ENCODE data around the gene ABLIM2. TPM values are rescaled to one million over a fixed set of nuclear protein-coding genes. Genes with fewer than 3 reads are reported as not detected.

ABLIM2 gene
- polyA plus RNA-seq, 1 donor: 16.0 TPM

DNA sequence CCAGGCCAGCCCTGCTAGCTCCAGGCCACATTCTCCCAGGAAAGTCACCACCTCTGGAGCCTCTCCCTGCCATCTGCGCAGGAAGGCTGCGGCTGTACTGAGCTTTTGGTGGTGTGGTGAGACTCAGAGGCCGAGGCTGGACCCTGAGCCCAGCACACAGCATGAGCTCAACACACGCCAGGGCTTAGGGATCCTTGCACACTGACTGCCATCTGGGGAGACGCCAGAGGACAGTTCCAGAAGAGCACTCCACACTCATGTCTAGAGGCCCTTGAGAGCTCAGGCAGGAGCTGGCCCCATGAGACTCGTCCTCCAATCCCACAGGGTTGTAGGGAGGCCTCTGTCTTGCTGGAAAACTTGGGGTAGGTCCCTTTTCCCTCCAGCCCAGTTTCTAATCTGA, 40.6 kb downstream of the ABLIM2 start:
- DNase-seq: no peak

DNA sequence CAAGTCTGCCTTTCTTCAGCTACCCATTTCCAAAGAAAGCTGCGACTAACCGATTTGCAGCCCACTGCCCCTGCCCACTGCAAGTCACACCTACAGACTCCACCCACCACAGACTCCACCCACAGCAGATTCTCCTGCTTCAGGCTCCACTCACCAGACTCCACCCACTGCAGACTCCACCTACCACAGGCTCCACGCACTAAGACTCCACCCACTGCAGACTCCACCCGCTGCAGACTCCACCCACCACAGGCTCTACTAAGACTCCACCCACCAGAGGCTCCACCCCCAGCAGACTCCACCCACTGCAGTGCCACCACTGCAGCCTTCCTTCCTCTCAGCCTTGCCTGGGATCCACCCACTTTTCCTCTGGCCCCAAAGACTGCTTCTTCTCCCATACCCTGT, 41.3 kb downstream of the ABLIM2 start:
- no peak for DNase-seq

DNA sequence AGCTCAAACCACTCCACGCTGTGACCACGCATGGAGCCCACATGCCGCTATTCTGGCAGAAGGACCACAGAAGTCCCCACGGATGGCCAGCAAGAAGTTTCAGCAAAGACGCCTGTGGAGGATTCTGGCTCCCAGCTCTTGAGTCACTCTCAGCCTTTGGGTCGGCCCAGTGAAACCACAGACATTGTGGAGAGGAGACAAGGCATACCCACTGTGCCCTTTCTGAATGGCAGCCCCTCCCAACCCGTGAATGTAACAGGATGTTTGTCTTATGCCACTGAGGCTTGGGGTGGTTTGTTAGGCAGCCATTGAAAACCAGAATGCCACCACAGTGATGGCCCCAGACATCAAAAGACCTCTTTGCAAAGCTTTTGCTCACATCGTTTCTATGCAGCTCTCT, 42.7 kb downstream of the ABLIM2 start:
- no peak for DNase-seq

DNA sequence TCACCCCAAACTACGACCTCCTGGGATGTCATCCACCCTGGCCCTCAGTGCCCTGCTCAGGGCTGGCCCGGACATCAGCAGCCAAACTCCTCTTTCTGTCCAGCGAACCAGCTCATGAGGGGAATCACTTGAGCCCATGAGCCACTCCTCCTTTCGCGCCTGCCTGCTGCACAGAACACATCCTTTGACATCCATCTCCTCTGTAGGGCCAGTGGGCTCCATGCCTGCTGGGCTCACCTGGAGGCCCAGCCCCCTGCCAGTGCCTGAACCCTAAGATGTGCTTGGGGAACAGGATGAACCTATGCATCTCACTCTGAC, 43.5 kb downstream of the ABLIM2 start:
- no peak for DNase-seq

DNA sequence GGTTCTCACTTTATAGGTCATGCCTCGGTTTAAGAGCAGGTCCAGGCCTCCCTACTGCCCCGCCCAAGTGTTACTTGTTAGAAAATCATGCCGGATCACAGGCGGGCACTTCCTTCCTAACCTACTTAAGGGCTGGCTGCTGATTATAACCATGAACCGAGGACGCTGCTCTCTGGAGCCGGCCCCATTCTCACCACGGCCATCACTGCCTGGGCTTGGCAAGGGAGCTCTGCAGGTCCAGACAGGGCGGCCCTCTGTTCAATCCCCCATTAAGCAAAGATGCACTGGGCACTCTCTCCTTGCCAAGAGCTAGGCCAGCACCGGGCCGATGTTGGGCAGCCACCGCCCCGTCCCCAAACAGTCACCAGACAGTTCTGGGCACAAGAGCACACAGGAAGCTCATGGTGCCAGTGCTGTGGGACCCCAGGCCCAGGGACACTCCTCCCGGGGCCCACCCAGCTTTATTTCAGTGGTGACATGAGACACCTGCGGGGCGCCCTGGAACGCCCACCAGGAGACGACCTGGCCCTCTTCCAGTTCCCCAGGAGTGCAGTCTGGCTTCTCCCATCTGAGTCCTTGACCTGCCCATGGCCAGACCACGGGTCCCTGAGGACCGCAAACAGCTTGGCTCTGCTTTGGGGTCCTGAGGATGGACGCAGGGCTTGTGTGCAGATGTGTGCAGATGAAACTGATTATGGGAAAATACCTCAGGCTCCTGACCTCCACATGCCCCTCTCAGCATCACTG, 44.0 kb downstream of the ABLIM2 start:
- no peak for DNase-seq

DNA sequence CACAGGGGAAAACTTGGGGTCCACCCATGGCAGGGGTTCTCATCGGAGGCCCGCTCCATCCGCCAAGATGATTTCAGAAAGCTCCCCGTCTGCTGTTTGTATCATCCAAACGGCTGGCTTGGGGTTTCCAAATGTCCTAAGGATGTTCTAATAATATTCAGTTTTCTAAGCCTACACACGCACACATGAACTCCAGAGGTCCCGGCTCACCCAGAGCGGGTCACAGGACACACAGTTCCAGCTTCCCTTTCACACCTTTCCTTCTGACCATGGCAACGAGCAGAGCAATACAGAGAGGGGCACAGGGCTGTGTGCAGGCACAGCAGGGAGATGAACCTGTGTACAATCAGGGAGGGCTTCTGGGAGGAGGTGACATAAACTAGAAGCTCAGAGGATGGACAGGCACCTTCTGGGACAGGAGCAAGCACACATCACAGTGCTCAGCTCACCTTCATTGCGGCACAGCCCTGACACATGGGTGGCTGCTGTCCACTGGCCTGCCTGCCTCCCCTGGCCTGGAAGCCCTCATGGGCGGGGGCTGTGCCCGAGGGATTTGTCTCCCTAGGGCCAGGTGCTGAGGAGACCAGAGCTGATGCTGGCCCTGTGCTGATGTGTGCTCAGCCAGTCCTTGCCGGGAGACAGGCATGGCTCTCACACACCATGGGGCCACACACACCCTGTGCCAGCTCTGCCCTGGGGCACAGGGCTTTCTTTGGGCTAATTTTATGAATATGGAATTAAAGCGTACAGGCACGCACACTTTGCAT, 44.8 kb downstream of the ABLIM2 start:
- DNase-seq: no peak

DNA sequence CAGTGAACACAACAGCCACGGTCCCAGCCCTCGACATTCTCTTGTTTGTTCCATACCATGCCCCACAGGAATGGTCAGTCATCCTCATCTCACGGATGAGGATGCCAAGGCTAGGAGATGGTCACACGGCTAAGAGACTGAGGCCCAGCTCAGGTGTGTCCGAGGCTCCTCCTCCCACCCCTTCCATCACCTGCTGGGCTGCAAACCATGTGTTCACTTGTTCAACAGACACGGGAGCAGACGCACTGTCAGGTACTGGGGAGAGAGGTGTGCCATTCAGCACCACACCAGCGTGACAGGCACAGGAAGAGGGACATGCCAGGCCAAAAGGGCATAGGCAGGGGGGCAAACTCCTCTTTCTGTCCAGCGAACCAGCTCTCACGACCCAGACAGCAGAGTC, 45.9 kb downstream of the ABLIM2 start:
- no peak for DNase-seq

DNA sequence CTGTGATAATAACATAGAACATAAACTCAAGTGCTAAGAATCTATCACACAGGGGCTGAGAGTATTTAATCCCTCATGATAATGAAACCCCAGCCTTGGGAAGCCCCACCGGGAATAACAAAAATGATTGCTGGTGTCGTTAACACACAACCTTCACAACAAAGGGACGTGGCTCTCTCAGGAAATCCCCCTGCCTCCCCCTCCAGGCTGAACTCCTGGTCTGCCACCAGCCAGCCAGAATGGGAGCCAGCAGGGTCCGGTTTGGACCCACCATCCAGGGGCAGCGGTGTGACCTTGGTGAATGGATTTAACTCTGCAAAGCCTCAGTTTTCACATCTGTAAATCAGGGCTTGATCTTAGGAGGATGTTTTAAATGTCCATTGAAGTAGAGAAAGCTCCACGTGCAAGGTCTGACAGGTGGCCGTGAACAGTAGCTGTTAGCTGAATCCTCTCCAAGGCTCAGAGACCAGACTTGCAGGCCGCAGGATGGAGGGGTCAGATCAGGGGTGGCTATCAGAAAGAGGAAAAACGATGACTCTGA, 46.5 kb downstream of the ABLIM2 start:
- DNase-seq: no peak

DNA sequence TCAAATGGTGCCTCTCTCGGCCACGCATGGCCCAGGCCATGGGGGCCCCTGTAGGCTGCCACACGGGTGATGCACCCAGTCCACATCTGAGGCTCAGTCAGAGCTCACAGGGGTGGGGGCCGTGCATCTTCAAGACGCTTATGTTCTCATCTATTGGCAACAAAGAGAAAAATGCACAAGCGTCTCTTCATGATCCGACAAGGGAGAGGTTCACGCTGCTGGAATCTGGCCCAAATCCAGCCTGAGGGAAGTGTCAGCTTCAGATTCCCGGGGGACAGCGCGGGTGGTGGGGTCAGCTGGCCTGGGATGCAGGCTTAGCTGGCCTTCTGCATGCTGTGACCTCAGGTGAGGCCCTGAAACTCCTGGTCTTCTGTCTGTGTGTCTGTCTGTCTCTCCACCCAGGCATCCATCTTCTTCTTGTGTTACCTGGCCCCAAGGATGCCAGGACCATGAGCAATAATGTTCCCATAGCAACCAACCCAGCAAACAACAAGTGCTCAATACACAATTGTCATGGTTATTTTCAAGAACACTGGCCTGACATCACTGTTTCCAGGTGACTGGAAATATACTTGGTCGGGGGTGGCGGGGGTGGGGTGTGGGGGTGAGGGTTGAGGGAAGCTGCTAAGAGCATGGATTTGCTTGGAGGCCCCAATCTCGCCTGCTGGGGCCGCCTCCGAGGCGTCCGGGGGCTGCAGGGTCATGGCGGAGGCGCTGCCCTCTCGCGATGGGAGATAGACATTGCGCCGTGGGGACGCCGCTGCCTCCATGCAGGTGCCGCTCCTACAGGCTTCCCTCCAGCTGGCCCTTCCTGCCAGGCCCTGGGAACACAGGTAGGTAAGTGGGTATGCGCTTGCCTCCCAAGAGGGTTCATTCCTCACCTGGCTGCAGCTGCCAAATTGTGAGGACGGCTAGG, 48.3 kb downstream of the ABLIM2 start:
- no peak for DNase-seq

DNA sequence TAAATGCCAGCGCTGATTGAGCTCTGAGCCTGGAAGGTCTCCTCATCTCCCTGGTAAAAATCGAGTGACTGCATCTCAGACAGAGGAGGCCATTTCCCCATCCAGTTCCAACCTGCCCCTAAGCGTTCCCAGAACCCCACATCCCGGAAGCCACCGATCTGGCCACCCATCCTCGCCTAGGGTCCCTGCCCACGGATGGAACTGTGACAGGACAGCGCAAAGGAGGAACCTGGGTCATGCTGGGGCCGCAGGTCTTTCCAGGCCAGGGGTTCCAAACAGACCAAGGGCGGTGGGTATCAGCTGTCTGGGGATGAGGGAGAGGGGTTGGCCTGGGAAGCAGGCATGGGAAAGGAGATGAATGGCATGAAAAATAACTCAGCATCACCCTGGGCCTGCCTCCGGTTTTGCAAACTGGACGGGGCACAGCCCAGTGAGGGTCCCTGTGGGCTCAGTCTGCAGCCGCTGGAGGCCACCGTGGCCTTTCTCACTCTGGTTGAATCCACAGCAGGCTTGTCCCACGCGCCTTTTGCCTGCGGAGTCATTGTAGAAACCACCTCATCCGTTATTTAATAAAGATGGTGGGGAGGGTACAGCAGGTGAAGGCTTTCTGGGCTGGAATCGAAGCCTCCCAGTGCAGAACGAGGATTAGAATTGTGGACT, 49.1 kb downstream of the ABLIM2 start:
- DNase-seq: no peak

DNA sequence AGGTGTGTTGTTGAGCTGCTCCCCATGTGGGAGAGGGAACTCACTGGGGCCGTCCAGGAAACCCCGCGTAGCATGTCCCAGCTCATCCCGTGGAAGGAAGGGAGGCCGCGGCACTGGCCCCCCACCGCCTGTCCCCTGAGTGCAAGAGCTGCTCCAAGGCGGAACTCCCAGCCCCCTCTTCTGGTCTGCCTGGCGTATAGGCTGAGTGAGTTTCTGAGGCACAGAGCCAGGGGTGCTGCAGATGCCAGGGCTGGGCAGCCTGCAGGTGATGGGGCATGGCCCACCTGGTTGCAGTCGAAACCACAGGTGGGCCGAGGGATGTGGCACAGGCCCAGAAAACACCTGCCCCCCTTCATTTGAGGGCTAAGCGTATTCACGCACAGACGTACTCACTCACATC, 49.6 kb downstream of the ABLIM2 start:
- no peak for DNase-seq

DNA sequence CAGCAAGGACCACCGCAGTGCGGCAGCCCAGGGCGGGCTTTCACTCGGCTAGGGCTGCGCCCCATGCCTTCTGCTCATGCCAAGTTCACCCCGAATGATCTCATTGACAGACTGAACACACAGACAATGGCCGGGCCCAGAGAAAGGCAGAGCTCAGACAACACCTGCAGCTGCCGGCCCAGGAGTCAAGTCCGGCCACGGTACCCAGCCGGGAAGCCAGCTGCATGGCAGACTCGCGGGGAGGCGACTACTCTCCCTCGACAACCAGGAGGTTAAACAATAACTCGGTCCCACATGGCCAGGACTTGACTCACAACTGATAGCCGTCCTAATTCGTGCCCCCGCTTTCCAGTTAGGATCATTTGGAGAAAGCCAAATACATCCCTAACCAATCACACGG, 50.4 kb downstream of the ABLIM2 start:
- no peak for DNase-seq

DNA sequence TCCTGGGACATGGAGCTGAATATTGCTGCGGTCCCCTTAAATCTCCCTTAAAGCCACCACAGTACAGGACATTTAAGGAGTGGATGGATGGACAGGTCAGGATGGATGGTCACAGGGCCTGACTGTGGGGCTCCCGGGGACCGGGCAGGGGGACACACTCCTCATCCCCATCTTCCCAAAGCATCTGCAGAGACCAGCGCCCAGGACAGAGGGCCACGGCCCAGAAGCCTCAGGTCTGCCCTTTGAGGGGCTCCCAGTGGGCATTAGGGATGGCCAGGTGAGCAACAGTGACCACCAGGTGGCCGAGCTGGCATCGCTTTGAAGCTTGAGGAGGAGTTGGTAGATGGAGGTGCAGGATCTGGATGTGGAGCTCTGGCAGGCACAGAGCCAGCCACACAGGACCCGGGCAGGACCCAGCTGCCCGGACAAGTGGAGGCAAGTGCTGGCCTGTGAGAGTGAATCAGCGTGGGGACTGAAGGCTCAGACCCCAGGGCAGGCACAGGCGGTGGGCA, 51.4 kb downstream of the ABLIM2 start:
- no peak for DNase-seq

DNA sequence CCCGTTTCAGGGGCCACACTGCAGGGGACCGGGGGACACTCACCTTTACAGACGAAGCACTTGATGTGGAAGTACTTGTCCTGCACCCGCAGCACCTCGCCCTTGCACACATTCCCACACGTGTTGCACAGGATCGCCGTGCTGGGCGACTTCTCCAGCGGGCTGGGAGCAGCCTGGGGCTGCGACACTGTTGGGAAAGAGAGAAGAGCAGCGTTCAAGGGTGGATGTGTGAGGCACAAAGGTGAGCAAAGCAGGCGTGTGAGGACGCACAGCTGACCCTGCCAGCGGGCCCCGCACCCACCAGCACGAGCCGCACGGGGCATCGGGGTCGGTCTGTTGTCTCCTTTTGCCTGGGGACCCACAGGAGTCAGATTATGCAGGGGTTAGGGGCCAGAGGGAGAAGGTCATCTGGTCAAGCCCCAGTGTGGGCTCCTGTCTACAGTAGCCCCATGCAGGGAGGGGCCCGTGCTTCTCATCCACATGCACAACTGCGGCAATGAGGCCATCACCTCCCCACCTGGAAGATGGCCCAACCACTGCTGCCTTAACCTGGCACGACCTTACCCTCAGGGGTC, 52.1 kb downstream of the ABLIM2 start:
- no peak for DNase-seq

DNA sequence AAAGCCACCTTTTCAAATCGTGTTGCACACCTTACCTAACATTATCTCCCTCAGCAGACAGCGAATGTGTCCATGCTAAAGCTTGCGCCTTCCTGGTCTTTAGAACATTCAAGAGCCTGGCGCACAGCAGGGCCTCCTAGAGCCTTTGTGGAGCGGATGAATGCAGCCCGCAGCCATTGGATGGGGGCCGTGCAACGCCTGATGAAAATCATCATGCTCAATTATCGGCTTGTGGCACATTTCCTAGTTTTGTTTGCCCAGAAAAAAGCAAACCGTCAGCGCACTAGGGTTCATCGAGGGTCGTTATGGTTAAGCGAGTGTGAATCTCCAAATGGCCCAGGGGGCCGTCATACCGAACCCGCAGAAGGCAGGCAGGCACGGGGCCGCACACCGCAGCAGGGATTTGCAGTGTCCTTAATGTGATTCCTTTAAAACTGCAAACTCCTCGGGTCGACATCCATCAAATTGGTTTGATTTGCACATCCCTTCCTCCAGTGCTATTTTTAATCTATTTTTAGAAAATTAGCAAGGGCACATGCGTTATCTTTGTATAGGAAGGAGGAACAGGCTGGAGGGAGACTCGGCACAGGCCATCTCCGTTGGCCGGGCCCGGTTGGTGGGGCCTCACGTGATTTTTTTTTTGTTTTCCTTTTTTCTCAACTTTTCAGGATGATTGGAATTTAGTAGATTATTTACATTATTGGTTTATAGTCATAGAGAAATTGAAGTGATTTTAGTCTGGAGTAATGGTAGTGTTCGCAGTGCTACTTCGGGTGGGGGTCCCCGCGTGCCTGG, 53.1 kb downstream of the ABLIM2 start:
- no peak for DNase-seq

DNA sequence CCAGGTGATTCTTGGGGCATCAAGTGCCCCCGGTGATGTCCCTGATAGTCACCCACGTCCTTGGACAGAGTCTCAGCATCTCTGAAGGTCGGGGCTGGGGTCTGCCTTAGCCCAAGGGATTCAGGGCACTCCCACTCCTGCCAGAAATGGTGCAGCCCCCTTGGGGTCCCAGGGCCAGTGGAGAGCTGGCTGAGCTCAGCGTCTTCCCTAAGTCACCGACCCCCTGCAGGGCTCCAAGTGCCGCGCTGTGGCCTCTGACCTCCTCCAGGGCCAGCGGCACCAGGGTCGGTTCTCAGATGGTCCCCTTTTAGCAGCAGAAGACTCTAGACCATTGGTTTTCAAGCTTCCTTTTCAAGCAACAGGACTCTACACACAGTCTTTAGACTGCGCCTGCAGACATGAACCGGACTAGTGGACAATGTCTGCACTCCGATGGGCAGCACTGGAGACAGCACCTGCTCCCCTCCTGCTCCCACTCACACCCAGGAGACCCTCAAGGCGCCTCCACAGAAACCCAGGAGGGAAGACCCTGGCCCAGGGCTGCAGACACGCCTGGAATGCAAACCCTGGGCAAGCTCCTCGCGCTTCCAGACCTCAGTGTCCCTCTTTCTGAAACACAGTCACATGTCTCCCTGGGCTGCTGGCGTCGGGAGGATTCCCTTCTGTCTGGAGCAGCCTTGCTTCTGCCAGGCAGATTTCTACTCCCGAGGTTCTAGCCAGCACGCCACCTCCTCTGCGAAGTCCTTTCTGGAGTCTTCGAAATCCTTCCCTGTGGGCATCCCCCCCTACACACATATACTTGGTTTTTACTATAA, 53.9 kb downstream of the ABLIM2 start:
- no peak for DNase-seq

DNA sequence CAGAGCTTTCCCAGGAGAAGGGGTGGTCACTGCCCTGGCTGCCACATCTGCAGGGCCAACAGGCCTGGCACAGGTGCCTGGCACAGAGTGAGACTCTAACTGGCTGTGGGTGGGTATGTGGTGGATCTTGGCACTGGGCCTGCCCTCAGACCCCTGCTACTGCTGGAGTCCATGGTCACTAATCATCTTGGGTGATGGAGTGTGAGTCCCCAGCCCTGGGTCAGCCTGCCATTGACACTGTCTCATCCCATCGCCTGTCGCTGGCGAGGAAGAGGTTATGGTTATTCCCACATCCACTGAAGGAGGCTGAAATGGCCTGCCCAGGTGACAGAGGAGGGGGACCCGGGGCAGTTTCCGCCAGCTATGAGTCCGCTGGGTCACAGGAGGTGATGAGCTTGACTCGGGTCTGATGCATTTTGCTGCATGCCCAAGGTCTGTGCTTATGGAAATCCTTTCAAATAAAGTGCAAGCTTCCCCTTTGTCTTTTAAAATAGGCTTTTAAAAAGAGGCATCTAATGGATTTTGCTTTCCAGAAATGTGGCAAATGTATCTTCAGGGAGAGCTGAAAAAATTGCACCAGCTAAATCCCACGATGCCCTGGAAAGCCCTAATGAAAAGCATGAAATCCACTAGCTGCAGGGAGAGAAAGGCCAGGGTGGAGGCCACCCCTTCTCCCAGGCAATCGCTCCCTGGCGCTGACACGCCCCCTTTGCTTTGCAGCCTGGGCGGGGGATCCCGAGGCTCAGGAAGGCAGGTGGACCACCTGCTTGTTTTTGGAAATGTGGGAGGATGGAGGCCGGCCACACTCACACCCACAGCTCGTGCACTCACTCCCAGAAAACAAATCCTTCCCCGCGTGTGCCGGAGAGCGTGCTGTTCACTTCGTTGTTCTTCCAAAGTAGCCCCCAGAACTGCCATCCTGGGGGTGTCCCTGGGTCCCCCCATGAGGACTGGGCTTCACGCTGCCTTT, 54.9 kb downstream of the ABLIM2 start:
- DNase-seq: no peak

DNA sequence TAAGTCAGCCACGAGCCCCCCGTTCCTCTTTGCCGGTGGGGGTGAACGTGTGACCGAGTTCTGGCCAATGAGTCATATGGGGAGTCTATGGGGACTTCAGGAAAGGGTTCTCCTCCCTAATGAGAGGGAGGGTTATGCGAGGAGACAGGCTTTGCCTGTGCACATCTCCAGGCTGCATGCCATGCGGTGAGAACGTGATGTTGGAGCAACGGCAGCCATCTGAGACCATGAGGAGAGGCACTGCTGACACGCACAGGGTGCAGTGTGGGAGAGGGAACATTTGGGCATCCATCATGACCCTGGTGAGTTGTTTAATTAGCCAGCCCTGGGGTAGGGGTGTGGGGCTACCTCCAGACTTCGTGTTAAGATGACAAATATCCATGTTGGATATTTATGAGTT, 55.8 kb downstream of the ABLIM2 start:
- no peak for DNase-seq

DNA sequence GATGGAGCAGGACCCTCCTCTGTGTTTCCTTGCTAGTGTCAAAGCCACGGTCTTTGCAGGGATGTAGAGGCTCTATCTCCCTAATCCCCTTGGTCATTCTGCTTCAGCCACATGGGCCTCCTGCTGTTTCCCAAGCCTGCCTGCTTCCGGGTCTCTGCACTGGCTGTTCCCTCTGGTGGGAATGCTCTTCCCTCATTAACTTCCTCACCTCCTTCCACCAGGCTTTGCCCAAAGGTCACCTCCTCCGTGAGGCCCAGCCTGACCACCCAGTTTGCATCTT, 56.6 kb downstream of the ABLIM2 start:
- no peak for DNase-seq

Data from hindlimb muscle (tissue), 1 donor.